Esophagus squamous epithelium (tissue), 4 donors: ENCODE data around the gene GABRB1.

Source experiments
- CTCF ChIP-seq, 6 experiments: fragments of 450-650 bp in 4 of 6; fragments of 200-600 bp in 2 of 6; sonication (generic) in 2 of 6; IDR thresholded peaks; one replicate each; pipeline ENCODE4 v1.5.1; 2016 to 2019; ENCODE audit warnings: antibody characterized with exemption in 6 of 6, mild to moderate bottlenecking in 4 of 6, moderate library complexity in 4 of 6
- POLR2A ChIP-seq, 4 donors: fragments of 450-650 bp; IDR thresholded peaks; one replicate each; pipeline ENCODE4 v1.6.1; 2017; ENCODE audit warnings: antibody characterized with exemption in 4 of 4, mild to moderate bottlenecking in 4 of 4, moderate library complexity in 3 of 4

DNA sequence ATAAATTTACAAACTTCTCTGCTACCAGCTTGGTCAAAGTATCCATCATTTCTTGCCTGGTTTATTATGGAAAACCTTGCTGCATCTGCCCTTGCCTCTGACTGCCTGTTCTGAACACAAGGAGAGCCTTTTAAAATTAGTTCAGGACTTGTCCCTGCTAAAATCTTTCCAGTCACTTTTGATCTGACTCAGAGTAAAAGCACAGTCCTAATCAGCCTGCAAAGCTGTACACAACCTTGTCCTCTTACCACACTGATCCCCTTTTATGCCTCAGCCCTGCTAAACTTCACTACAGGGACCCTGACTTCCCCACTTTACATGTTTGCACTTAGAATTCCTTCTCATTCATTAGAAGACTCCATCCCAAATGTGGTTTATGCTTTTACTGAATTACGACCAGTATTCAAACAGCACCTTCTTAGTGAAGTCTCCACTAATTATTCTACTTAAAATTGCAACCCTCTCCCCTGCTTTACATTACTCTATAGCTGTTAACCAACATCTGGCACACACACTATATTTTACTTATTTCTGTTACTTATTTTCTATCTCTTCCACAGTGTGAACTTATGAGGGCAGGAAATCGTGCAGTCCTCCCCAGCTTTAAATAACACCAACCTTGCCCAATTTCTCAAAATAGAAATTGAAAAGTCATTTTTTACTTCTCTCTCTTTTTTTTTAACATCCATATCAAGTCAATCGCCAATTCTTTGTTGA, 44.3 kb upstream of the GABRB1 start:
- no peak for TF ChIP-seq CTCF (IDR thresholded peaks at IDR 0.05)
- TF ChIP-seq POLR2A (IDR thresholded peaks at IDR 0.05) = no peak
